ENCODE data around the gene FAM236B. TPM values are rescaled to one million over a fixed set of nuclear protein-coding genes. Genes with fewer than 3 reads are reported as not detected.
"Not testable (repeated sequence)": the region's sequence is repeated elsewhere in the genome, so short reads cannot be mapped to it uniquely, and the experiment has no call there.

The FAM236B gene
- not detected for polyA plus RNA-seq

- H3K27me3 ChIP-seq (ENCODE audit: control insufficient read depth in 1 of 2, insufficient read depth in 2 of 2, low read length in 2 of 2); H3K9me3 ChIP-seq (ENCODE audit: control insufficient read depth in 2 of 2, insufficient read depth in 1 of 2, low read depth in 1 of 2, low read length in 1 of 2); H3K4me3 ChIP-seq (ENCODE audit: low read depth in 1 of 2, low read length in 2 of 2); H3K27ac ChIP-seq (ENCODE audit: low read depth in 2 of 2, low read length in 1 of 2); H3K4me1 ChIP-seq (ENCODE audit: control insufficient read depth in 2 of 2, insufficient read depth in 2 of 2, low read length in 1 of 2); H3K36me3 ChIP-seq (ENCODE audit: control insufficient read depth in 2 of 2, insufficient read depth in 2 of 2, low read length in 1 of 2): not testable (repeated sequence)
- no CpG with 5 or more reads among the region's 15 CpGs for WGBS, 2 donors
These were observed at the start of gene FAM236B for GRCh38 chrX:72782560-72782959. FAM236B (minus strand) TSS chrX:72782660; CDS start chrX:72782560, 100 bp downstream.

DNA sequence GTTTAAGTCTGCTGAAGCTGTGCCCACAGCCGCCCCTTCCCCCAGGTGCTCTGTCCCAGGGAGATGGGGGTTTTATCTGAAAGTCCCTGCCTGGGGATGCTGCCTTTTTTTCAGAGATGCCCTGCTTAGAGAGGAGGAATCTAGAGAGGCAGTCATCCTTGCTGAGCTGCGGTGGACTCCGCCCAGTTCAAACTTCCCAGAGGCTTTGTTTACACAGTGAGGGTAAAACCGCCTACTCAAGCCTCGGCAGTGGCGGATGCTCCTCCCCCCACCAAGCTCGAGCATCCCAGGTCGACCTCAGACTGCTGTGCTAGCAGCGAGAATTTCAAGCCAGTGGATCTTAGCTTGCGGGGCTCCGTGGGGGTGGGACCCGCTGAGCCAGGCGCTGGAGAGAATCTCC is 48.2 kb upstream of the FAM236B start:
- H3K27me3 ChIP-seq (ENCODE audit: control insufficient read depth in 1 of 2, insufficient read depth in 2 of 2, low read length in 2 of 2); H3K4me1 ChIP-seq (ENCODE audit: control insufficient read depth in 2 of 2, insufficient read depth in 2 of 2, low read length in 1 of 2); H3K4me3 ChIP-seq (ENCODE audit: low read depth in 1 of 2, low read length in 2 of 2); H3K9me3 ChIP-seq (ENCODE audit: control insufficient read depth in 2 of 2, insufficient read depth in 1 of 2, low read depth in 1 of 2, low read length in 1 of 2); H3K27ac ChIP-seq (ENCODE audit: low read depth in 2 of 2, low read length in 1 of 2); H3K36me3 ChIP-seq (ENCODE audit: control insufficient read depth in 2 of 2, insufficient read depth in 2 of 2, low read length in 1 of 2): not testable (repeated sequence)
- WGBS, 2 donors = no CpG with 5 or more reads among the region's 13 CpGs

- not testable (repeated sequence) for H3K4me3 ChIP-seq (ENCODE audit: low read depth in 1 of 2, low read length in 2 of 2); H3K27ac ChIP-seq (ENCODE audit: low read depth in 2 of 2, low read length in 1 of 2); H3K27me3 ChIP-seq (ENCODE audit: control insufficient read depth in 1 of 2, insufficient read depth in 2 of 2, low read length in 2 of 2); H3K36me3 ChIP-seq (ENCODE audit: control insufficient read depth in 2 of 2, insufficient read depth in 2 of 2, low read length in 1 of 2); H3K4me1 ChIP-seq (ENCODE audit: control insufficient read depth in 2 of 2, insufficient read depth in 2 of 2, low read length in 1 of 2); H3K9me3 ChIP-seq (ENCODE audit: control insufficient read depth in 2 of 2, insufficient read depth in 1 of 2, low read depth in 1 of 2, low read length in 1 of 2)
- no CpG with 5 or more reads among the region's 13 CpGs for WGBS, 2 donors
These were observed 25.6 kb upstream of the FAM236B start, which contains the start of gene FAM236D for GRCh38 chrX:72808110-72808509. FAM236D (minus strand) TSS chrX:72808210; CDS start chrX:72808110, 100 bp downstream.

- not testable (repeated sequence) for H3K4me3 ChIP-seq (ENCODE audit: low read depth in 1 of 2, low read length in 2 of 2); H3K36me3 ChIP-seq (ENCODE audit: control insufficient read depth in 2 of 2, insufficient read depth in 2 of 2, low read length in 1 of 2); H3K4me1 ChIP-seq (ENCODE audit: control insufficient read depth in 2 of 2, insufficient read depth in 2 of 2, low read length in 1 of 2); H3K9me3 ChIP-seq (ENCODE audit: control insufficient read depth in 2 of 2, insufficient read depth in 1 of 2, low read depth in 1 of 2, low read length in 1 of 2); H3K27ac ChIP-seq (ENCODE audit: low read depth in 2 of 2, low read length in 1 of 2); H3K27me3 ChIP-seq (ENCODE audit: control insufficient read depth in 1 of 2, insufficient read depth in 2 of 2, low read length in 2 of 2)
- WGBS, 2 donors = 96 to 100% methylated on average over 1 of the region's 3 CpGs
These were observed 7.9 kb upstream of the FAM236B start for GRCh38 chrX:72790390-72790789.

- not testable (repeated sequence) for H3K27me3 ChIP-seq (ENCODE audit: control insufficient read depth in 1 of 2, insufficient read depth in 2 of 2, low read length in 2 of 2); H3K36me3 ChIP-seq (ENCODE audit: control insufficient read depth in 2 of 2, insufficient read depth in 2 of 2, low read length in 1 of 2); H3K4me3 ChIP-seq (ENCODE audit: low read depth in 1 of 2, low read length in 2 of 2); H3K9me3 ChIP-seq (ENCODE audit: control insufficient read depth in 2 of 2, insufficient read depth in 1 of 2, low read depth in 1 of 2, low read length in 1 of 2); H3K27ac ChIP-seq (ENCODE audit: low read depth in 2 of 2, low read length in 1 of 2); H3K4me1 ChIP-seq (ENCODE audit: control insufficient read depth in 2 of 2, insufficient read depth in 2 of 2, low read length in 1 of 2)
- WGBS, 2 donors = no CpG with 5 or more reads among the region's 1 CpG
These were observed 5.7 kb upstream of the FAM236B start for GRCh38 chrX:72788142-72788541.

DNA sequence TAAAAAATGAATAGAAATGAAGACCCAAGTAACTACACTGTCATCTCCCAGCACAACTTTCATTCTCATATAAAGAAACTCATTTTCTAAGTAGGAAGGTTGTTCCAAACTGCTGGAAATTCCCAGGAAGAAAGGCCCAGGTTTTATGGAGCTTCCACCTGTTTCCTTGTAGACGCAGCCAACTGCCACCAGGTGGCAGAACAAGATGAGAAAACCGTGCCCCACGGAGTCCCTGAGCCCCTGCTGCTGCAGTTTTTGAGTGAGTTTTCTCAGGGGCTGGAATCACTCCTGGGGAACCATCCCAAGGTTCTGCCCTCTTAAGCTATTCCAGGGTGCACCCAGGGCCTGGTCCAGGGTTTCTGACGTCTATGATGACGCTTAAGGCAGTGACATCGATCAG is 1.5 kb upstream of the FAM236B start:
- not testable (repeated sequence) for H3K27ac ChIP-seq (ENCODE audit: low read depth in 2 of 2, low read length in 1 of 2); H3K9me3 ChIP-seq (ENCODE audit: control insufficient read depth in 2 of 2, insufficient read depth in 1 of 2, low read depth in 1 of 2, low read length in 1 of 2); H3K36me3 ChIP-seq (ENCODE audit: control insufficient read depth in 2 of 2, insufficient read depth in 2 of 2, low read length in 1 of 2); H3K4me3 ChIP-seq (ENCODE audit: low read depth in 1 of 2, low read length in 2 of 2); H3K27me3 ChIP-seq (ENCODE audit: control insufficient read depth in 1 of 2, insufficient read depth in 2 of 2, low read length in 2 of 2); H3K4me1 ChIP-seq (ENCODE audit: control insufficient read depth in 2 of 2, insufficient read depth in 2 of 2, low read length in 1 of 2)
- WGBS, 2 donors = no CpG with 5 or more reads among the region's 6 CpGs

DNA sequence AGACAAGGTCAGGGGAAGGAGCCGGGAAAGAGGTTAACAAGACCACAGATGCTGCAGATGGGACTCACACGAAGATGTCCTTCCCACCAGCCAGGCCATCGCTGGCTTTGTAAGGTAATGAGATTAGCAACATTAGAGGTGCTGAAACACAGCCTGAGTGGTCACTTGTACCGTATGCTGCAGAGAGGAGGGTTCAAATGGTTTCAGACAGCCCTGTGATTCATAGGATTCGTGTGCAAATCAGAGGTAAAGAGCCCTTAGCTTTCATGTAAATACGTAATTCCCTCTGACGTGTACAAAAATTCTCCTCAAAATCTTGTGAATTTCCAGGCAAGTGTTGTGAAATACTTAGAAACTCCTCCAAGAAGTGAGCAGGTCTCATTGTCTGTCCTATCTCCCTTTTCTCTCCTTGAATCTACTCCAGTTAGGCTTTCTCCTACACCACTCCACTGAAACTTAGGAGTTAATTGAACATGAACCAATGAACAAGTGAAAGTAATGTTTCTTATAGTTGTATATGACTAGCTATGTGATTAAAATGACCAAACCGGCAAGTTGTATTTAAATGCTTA is 991 bp upstream of the FAM236B start:
- not testable (repeated sequence) for H3K27ac ChIP-seq (ENCODE audit: low read depth in 2 of 2, low read length in 1 of 2); H3K36me3 ChIP-seq (ENCODE audit: control insufficient read depth in 2 of 2, insufficient read depth in 2 of 2, low read length in 1 of 2); H3K27me3 ChIP-seq (ENCODE audit: control insufficient read depth in 1 of 2, insufficient read depth in 2 of 2, low read length in 2 of 2); H3K9me3 ChIP-seq (ENCODE audit: control insufficient read depth in 2 of 2, insufficient read depth in 1 of 2, low read depth in 1 of 2, low read length in 1 of 2); H3K4me3 ChIP-seq (ENCODE audit: low read depth in 1 of 2, low read length in 2 of 2); H3K4me1 ChIP-seq (ENCODE audit: control insufficient read depth in 2 of 2, insufficient read depth in 2 of 2, low read length in 1 of 2)
- no CpG with 5 or more reads among the region's 8 CpGs for WGBS, 2 donors

DNA sequence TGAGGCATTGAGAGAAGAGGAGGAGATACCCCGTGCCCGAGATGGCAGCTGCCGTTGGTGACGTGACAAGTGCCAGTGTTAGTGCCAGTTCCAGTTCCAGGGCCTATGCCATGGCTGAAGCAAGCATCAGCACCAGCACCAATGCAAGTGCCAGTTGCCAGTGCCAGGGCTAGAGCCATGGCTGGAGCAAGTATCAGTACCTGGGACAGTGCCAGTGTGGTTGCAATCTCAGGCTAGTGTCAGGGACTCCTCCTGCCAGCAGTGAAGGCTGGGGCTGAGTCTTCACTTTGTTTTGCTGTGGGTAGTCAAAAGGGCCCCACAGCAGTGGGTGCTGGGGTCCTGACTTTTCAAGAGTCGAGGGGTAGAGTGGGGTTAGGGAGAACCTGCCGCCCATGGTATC is 4.3 kb downstream of the FAM236B start:
- not testable (repeated sequence) for H3K27me3 ChIP-seq (ENCODE audit: control insufficient read depth in 1 of 2, insufficient read depth in 2 of 2, low read length in 2 of 2); H3K4me1 ChIP-seq (ENCODE audit: control insufficient read depth in 2 of 2, insufficient read depth in 2 of 2, low read length in 1 of 2); H3K27ac ChIP-seq (ENCODE audit: low read depth in 2 of 2, low read length in 1 of 2); H3K4me3 ChIP-seq (ENCODE audit: low read depth in 1 of 2, low read length in 2 of 2); H3K36me3 ChIP-seq (ENCODE audit: control insufficient read depth in 2 of 2, insufficient read depth in 2 of 2, low read length in 1 of 2); H3K9me3 ChIP-seq (ENCODE audit: control insufficient read depth in 2 of 2, insufficient read depth in 1 of 2, low read depth in 1 of 2, low read length in 1 of 2)
- no CpG with 5 or more reads among the region's 6 CpGs for WGBS, 2 donors

DNA sequence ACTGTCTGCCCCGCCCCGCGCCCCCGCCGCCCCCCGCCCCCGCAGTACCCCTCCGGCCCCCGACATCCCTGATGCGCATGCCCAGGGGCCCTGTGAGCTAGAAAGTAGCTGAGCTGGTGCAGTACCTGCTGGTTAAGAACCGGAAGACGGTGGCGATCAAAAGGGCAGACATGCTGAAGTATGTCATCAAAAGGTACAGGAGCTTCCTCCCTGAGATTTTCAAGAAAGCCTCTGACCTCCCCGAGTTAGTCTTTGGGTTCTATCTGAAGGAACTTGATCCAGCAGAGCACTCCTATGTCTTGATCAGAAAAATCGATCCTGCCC is 5.0 kb downstream of the FAM236B start:
- H3K27ac ChIP-seq (ENCODE audit: low read depth in 2 of 2, low read length in 1 of 2); H3K4me1 ChIP-seq (ENCODE audit: control insufficient read depth in 2 of 2, insufficient read depth in 2 of 2, low read length in 1 of 2); H3K9me3 ChIP-seq (ENCODE audit: control insufficient read depth in 2 of 2, insufficient read depth in 1 of 2, low read depth in 1 of 2, low read length in 1 of 2); H3K4me3 ChIP-seq (ENCODE audit: low read depth in 1 of 2, low read length in 2 of 2); H3K27me3 ChIP-seq (ENCODE audit: control insufficient read depth in 1 of 2, insufficient read depth in 2 of 2, low read length in 2 of 2); H3K36me3 ChIP-seq (ENCODE audit: control insufficient read depth in 2 of 2, insufficient read depth in 2 of 2, low read length in 1 of 2): not testable (repeated sequence)
- no CpG with 5 or more reads among the region's 15 CpGs for WGBS, 2 donors

DNA sequence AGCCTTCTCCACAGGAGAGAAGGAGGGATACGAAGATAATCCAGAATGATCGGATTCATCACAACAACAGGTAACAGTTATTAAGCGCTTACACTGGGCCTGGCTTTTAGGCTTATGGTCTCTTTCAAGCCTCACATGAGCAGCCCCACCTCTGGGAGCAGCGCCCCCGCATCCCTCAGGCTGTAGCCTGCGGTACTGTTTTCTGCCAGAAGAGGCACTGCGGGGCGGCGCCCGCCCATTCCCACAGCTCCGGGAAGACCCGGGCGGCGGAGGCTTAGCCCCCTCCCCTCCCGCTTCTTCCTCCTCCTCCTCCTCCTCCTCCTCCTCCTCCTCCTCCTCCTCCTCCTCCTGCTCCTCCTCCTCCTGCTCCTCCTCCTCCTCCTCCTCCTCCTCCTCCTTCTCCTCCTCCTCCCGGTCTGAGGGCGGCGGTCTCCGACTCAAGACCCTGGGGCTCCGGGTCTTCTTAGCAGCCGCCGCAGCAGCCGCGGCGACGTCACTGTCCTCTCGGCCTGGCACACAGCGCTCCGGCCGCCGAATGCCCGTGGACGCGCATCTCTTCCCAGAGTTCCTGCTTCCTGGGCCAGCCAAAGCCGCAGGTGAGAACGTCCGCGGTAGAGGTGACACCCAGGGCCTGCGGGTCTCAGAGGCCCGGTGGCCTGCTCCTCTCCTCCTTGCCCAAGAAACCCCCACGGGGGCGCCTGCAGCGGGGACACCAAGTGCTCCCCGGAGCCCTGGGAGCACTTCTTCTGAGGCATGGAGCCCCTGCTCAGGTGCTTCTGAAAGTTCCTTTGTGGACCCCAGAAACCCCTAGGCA is 5.6 kb downstream of the FAM236B start, which contains the start of gene DMRTC1B:
Gene DMRTC1B (plus strand): TSS at position 238 of the 814 bp plus-strand sequence. CDS start 68,246 bp downstream, outside the sequence.
- not testable (repeated sequence) for H3K27me3 ChIP-seq (ENCODE audit: control insufficient read depth in 1 of 2, insufficient read depth in 2 of 2, low read length in 2 of 2); H3K27ac ChIP-seq (ENCODE audit: low read depth in 2 of 2, low read length in 1 of 2); H3K4me3 ChIP-seq (ENCODE audit: low read depth in 1 of 2, low read length in 2 of 2); H3K4me1 ChIP-seq (ENCODE audit: control insufficient read depth in 2 of 2, insufficient read depth in 2 of 2, low read length in 1 of 2); H3K9me3 ChIP-seq (ENCODE audit: control insufficient read depth in 2 of 2, insufficient read depth in 1 of 2, low read depth in 1 of 2, low read length in 1 of 2); H3K36me3 ChIP-seq (ENCODE audit: control insufficient read depth in 2 of 2, insufficient read depth in 2 of 2, low read length in 1 of 2)
- no CpG with 5 or more reads among the region's 44 CpGs for WGBS, 2 donors

All from esophagus (tissue), 2 donors.